Spleen (tissue), 7 donors: Measurements from ENCODE around the gene RRP1B.

Experiments
- POLR2AphosphoS5 ChIP-seq, 3 donors: sonication (generic); formaldehyde crosslinking; IDR thresholded peaks; one replicate each; pipeline ENCODE4 v1.5.1; 2017; ENCODE audit warnings: antibody characterized with exemption in 3 of 3
- TF ChIP-seq, protein P1 (sequence below), 11 experiments: fragments of 200-600 bp in 7 of 11; fragments of 450-650 bp in 4 of 11; sonication (generic) in 4 of 11; IDR thresholded peaks in 8 of 11; conservative IDR thresholded peaks in 3 of 11; 1 replicate in 7 of 11; 2 replicates in 4 of 11; pipeline versions ENCODE4 v1.4.0 to v1.8.0; 2016 to 2021; ENCODE audit warnings: antibody characterized with exemption in 11 of 11, inconsistent platforms in 4 of 11, mild to moderate bottlenecking in 1 of 11
- donor health status: DM: no; HTN: no; CAD: no; lungs with moderate emphysema.
- donor health status: DM: no; HTN: no; CAD: no.
- donor health status: DM: no; HTN: no; CAD: no.

DNA sequence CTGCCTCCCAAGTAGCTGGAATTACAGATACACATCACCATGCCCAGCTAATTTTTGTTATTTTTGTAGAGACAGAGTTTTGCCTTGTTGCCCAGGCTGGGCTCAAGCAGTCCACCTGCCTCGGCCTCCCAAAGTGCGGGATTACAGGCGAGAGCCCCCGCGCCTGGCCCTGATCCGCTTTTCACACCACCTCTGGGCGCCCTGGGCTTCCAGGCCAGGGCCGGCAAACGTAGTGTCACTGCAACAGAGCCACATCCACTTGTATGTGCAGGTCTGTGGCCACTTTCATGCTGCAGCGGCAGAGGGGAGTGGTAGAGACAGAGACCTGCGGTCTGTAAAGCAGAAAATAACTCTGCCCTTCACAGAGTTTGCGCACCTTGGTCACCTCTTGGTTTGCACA, 29.5 kb downstream of the RRP1B start:
- no peak for TF ChIP-seq POLR2AphosphoS5 (IDR thresholded peaks at IDR 0.05)
- TF ChIP-seq, protein P1, sequence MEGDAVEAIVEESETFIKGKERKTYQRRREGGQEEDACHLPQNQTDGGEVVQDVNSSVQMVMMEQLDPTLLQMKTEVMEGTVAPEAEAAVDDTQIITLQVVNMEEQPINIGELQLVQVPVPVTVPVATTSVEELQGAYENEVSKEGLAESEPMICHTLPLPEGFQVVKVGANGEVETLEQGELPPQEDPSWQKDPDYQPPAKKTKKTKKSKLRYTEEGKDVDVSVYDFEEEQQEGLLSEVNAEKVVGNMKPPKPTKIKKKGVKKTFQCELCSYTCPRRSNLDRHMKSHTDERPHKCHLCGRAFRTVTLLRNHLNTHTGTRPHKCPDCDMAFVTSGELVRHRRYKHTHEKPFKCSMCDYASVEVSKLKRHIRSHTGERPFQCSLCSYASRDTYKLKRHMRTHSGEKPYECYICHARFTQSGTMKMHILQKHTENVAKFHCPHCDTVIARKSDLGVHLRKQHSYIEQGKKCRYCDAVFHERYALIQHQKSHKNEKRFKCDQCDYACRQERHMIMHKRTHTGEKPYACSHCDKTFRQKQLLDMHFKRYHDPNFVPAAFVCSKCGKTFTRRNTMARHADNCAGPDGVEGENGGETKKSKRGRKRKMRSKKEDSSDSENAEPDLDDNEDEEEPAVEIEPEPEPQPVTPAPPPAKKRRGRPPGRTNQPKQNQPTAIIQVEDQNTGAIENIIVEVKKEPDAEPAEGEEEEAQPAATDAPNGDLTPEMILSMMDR (IDR thresholded peaks at IDR 0.05 in 8 of 11, conservative IDR thresholded peaks at IDR 0.05 in 3 of 11) = no peak
